Stimulated activated CD8-positive, alpha-beta memory T cell treated with anti-CD3 and anti-CD28 coated beads, Interleukin-12 subunit alpha, Interleukin-12 subunit beta, amount 100 ng/mL, for 1 hour (primary cell): ENCODE data around the gene HOPX.
"Not testable (repeated sequence)": the region's sequence is repeated elsewhere in the genome, so short reads cannot be mapped to it uniquely, and the experiment has no call there.

Source experiments
- DNase-seq: peaks from one replicate; pipeline ENCODE4 v3.0.0-alpha.2; 2020; ENCODE audit warnings: low read depth

The HOPX gene

DNA sequence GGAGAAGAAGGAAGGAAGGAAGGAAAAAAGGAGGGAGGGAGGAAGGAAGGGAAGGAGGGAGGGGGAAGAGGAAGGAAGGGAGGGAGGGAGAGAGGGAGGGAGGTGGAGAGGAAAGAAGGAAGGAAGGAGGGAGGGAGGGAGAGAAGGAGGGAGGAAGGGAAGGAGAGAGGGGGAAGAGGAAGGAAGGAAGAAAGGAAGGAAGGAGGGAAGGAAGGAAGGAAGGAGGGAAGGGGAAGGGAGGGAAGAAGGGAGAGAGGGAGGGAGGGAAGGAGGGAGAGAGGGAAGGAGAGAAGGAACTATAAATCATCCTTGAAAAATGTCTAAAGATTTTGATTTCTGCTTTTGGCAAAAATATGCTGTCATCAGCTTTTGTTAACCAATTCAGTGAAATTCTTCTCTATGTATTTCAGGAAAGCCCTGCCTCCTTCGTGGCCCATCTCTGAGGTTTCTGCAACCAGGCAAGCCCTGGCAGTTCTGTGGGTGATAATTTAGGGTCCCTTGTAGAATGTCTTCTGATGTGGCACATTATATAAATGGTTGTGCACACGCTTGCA is 7.1 kb upstream of the HOPX start:
- DNase-seq = no peak

DNA sequence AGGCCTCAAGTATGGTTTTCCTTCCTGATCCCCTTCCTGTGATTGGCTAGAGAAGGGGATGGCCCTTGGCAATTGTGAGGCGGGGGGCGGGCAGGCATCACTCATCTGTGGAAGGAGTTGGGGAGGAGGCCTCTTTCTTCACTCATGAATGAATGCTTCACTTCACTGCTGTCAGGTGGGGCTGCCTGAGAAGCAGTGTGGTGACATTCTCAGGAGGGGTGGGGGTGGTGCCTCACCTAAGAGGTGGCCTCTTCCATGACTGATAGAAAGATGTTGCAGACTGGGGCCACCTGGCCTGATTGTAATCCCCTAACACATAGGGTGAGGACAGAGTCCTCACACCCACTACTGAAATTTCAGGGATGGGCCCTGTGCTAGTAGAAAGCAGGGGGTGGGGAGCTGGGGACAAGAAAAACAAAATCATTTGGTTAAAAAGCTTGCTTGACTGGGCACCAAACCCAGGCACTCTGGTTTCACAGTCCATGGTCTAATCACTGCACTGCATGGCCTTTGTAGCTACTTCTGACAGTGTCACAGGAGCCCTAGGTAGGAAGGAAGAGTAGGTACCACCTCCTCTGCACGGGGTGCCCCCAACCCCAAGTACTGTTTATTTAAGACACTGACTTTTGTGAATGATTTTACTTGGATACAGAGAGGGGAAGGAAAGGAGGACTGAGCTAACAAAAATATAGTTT is 5.6 kb upstream of the HOPX start:
- no peak for DNase-seq

DNA sequence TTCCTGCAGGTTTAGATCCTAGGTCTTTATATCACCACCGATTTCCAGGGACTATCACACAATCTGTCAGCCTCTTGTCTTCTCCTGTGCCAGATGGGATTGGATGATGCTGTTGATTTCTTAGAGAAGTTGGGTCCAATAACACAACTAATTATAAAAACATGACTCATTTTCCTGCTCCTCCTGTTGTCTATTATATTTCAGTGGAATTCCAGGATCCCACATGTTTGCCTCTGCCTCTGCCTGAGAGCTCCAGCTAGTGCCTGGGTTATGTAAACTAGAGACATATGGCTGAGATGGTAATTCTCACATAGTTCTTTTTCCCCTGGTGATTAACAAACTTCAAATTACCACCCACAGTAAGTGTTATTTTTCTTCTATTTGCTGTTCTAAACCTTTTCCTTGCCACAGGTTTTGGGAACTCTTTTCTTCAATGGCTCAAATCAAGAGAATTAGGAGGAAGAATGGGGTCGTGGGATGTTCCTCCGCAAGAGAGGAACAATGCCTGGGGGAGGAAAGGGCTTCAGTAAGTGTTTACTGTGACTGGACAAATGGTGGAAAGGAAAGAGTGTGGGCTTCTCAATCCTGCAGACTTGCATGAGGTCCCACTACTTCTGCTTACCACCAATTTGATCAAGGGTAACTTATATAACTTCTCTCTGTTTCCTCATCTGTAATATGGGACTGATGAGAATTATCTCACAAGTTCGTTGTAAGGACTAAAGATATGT is 3.4 kb upstream of the HOPX start:
- DNase-seq = no peak

GRCh38 chr4:56683455-56683854 is 2.4 kb upstream of the HOPX start:
- no peak for DNase-seq

DNA sequence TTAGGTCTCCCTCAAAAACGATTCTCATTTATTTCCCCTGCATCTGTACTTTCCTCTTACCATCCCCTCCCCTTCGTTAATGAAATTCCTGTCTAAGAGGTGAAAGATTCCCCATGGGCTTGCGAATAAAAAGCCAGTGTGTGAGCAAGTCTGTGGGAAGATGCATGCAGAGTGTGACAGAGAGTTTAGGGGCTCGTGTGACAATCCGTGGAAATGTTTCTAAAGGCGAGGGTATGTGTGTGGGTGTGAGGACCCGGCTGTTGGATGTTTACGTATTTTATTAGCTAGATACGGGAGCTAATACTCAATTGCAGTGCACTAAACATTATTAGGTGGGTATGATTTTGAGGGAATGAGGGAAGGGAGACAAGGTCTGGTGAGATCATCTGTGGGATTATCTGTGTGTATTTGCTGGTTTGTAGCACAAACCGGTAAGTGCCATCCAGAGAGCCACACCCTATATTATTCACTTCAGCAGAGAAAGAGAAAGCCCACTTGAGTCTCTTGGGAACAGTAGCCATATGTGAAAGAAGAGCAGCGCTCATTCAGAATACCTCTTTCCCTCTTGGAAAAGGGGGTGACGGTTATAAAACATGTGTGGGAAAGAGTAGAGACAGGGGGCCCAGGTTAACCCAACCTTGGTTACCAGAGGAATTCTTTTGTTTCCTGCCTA is 893 bp upstream of the HOPX start:
- no peak for DNase-seq

- no peak for DNase-seq
These were observed 830 bp downstream of the HOPX start for GRCh38 chr4:56680266-56680665.

DNA sequence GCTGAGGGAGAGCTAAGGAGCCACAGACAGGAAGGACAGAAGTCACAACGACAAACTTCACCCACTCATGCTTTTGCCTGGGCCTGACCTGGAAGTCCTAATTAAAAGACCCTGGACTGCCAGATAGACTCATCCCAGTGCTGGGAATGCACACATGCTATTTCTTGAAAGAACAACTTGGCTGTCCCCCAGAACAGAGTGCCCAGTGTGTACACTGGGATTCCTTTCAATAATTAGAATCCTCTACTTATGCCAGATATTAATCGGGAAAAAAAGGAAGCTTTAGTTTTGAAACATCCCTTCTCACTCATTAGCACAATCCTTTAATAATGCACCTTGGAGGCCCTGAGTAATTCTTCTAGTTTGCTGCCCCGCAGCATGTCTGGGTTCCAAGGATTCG is 3.4 kb downstream of the HOPX start:
- no peak for DNase-seq

- DNase-seq = no peak
These were observed 6.1 kb downstream of the HOPX start for GRCh38 chr4:56674984-56675383.

DNA sequence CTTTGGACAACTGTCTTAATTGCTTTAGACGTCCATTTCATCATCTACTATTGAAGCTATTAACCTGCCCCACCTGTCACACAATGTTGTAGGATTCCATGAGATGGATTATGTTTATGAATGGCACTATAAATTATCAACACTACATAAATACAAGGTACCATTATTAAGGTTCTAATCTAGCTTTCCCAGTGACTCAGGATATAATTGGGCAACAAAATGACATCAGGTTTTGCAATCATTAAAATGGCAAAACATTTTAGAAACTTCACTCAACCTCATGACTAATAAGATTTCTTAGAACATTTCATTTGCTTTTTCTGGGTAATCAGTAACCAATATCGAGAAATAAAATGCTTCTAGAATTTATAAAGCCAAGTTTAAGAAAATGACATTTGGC is 9.2 kb downstream of the HOPX start:
- no peak for DNase-seq

- DNase-seq = no peak
These were observed 9.7 kb downstream of the HOPX start for GRCh38 chr4:56671373-56671772.

GRCh38 chr4:56668267-56668666 is 12.8 kb downstream of the HOPX start:
- DNase-seq = no peak

GRCh38 chr4:56667396-56667795 is 13.7 kb downstream of the HOPX start:
- DNase-seq = not testable (repeated sequence)

DNA sequence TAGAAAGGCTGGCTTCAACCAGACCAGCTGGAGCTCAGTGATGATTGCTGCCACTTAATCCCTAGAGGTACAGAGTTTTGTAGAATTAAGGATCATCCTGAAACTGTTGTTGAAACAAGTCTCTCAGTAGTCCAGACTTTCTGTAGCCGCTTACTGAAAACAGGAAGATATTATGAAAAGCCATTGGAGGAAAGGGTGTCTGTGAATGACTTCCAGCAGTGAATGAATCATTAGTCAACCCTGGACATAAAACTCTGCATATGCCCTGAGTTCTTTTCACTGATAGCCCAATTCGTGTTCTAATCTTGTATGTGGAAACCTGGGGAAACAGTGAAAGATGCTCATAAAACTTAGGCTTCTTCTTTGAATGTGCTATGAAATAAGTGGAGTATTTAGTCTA is 14.8 kb downstream of the HOPX start:
- no peak for DNase-seq

DNA sequence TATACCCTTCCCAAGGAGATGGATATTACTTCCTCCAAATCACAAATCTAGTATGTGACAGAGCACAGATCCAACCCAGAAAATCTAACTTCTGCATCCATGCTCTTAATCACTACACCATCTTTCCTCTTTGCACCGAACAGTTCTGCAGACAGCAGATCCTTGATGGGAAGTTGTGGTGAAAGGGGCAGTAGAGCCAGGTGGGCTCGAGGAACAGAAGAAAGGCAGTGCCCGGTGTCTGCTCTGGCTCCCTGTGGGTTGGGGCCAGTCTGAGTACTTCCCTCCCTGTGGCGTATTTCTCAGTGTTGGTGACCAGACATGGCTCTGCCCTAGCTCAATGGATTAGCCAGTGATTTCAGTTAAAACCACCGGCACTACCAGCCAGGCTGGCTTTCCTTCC is 15.3 kb downstream of the HOPX start:
- DNase-seq = no peak

- DNase-seq = no peak
These were observed 18.2 kb downstream of the HOPX start for GRCh38 chr4:56662782-56663468.

DNA sequence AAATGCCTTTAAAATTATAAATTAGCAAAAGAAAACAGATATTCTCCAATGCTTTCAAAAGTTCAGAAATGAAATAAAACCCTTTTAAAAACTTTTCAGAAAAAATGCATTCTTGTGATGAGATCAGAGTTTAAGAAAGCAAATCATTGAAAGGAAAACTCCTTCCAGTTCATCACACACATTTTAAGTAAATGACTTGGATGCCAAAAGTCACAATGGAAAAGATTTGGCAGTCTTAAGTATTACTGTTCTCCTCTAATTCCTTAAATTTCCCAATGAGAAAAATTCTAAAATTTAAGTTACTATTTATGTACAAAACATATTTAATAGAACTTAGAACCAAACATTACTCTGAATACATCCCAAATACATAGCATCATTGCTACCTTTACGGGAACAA is 21.1 kb downstream of the HOPX start:
- DNase-seq = no peak

DNA sequence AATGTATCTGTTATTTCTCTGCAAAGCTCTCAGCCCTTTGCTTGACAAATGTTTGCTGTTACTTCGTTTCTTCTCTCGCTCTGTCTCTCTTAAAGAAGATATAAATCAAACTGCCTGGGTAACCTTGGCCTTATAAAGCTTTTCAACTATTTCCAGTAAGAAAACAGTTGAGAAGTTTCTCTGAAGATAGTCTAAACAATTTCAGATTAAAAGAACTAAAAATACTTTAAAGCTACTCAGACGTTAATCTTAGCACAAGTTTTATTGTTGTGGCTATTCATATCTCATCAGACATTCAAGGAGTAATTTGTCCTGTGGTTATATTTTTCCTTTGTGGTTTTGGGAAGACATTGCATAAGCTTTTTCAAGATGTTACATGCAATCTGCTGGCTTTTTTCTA is 22.6 kb downstream of the HOPX start:
- DNase-seq = no peak

DNA sequence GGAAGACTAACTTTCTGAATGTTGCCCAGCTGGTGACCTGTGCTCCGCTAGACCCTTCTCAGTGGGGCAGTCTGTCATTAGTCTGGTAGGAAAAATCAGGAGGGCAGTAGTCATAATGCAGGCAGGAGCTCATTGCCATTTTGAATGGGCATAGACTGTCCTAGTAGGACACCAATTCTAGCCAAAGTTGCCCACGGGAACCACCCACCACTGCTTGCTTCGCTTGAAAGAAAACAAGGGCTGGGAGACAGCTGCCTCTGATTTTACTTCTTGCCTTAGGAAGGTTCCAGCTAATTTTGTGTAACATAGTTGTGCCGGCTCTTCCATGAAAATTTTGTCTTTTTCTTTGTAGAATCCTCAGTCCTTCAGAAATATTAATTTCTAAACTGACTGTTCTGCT is 23.3 kb downstream of the HOPX start:
- no peak for DNase-seq

DNA sequence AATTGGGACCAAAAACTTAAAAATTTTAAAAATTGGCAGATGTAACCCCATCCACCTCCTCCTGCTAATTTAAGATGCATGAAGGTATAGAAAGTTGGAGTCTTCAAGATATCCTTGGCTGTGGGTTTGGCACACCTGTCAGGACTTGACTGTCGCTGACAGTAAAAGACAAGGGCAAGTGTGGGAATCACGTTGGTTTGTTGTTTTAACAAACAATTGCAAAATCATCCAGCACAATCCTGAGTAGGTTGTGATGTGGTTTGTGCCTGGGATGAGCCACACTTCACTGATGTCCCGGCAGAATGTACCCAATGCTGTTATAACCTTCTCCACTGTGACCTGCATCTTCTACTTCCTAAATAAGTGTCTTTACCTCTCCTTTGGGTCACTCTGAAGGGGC is 24.0 kb downstream of the HOPX start:
- no peak for DNase-seq

- DNase-seq = peak; percentile 17
These were observed 24.8 kb downstream of the HOPX start for GRCh38 chr4:56656346-56656643.

GRCh38 chr4:56655627-56656345 is 25.3 kb downstream of the HOPX start:
- no peak for DNase-seq

GRCh38 chr4:56655209-56655626 is 25.9 kb downstream of the HOPX start:
- DNase-seq = no peak
